GM21360 (cell line): ENCODE results near the gene IGF1R.

Experiments used
- ATAC-seq: cut with Tn5 transposase; IDR thresholded peaks from one replicate; pipeline ENCODE4 v1.9.1; 2021; ENCODE audit warnings: mild to moderate bottlenecking, moderate library complexity; ENCODE audit not compliant: unreplicated experiment

IGF1R gene

DNA sequence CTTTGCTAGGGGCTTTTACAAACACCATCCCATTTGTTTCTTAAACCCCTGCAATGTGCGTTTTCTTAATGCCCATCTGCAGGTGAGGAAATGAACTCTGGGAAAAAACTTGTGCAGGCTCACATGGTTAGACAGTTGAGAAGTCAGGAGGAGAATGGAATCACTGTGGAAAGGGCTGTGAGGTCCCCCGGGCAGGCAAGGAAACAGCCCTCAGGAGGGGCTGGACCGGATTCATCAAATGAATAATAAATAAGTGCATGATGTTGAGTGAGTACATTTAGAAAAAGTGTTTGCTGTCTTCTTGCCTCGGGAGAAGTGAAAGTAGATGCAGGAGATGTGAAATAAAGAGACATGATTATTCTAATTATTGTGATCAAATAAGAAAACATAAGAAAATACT lies 282.7 kb downstream of the IGF1R start:
- ATAC-seq = no peak

DNA sequence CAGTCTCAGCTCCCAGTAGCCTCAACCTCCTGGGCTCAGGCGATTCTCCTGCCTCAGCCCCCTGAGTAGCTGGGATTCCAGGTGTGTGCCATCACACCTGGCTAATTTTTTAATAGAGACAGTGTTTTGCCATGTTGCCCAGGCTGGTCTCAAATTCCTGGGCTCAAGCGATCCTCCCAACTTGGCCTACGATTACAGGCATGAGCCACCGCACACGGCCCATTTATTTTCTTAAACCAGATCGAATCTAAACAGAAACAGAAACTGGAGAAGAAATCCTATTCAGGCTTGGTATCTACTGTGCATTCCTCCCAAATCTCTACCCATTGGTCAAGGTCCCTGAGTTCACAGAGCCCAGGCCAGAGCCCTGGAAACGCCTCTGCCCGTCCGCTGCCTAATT lies 285.1 kb downstream of the IGF1R start:
- ATAC-seq = no peak

DNA sequence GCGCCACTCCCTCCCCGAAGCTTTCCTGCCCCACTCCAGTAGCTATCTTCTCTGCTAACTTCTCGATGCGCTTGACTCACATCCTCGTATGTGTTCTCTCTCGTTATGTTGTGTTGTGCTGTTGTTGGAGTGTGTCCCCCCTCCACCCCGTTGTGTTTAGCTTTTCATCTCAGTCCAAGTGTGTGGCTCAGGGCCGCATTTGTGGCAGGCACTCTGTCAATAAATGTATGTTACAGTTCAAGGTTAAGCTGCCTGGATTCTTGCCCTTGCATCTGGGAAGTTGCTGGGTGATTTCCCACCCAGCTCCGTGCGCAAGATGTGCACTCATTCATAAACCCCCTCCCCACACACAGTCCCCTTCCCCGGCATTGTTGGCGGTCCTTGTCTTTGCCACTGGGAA lies 287.4 kb downstream of the IGF1R start:
- no peak for ATAC-seq

DNA sequence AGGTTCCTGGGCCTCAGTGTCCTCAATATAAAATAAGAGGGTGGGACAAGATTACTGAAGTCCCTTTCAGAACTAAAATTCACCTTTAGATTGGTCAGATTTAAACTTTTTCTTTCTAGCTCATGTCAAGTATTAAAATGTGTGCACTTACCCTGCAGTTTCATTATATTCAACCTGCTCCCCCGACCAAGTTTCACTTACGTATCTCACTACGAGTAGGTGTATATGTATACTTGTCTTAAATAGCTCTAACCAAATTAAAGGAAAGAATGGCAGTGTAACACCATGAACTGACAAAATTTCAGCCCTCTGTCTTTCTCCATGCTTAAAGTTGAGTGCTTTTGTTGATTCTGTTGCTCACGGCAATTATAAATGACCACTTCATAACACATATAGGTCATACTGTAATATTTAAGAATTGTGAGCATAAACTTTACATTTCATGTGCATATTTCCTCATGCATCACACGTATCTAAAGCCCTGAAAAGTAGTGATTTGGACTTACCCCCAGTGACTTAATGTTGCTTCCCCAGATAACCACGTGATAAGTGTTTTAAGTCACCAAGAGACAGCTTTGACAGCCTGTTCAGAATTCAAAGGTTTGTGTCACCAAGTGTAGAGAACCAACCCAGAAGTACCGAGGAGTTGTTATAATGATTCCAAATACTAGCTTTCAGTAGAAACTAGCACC lies 289.2 kb downstream of the IGF1R start:
- peak; percentile 85 for ATAC-seq

DNA sequence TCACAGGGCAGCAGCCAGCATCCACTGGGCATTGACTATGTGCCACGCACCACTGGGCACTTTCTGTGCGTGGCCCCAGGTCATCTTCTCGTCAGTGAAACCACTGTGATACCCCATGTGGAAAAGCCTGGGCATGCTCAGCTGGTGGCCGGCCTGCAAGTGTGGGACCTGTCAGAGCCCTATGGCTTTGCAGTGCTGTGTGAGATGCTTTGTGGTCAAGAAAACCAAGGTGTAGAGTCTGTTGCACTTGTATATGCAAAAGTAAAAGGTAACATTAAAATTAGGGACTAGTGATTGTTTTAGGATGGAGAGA lies 289.7 kb downstream of the IGF1R start:
- peak; percentile 41 for ATAC-seq

DNA sequence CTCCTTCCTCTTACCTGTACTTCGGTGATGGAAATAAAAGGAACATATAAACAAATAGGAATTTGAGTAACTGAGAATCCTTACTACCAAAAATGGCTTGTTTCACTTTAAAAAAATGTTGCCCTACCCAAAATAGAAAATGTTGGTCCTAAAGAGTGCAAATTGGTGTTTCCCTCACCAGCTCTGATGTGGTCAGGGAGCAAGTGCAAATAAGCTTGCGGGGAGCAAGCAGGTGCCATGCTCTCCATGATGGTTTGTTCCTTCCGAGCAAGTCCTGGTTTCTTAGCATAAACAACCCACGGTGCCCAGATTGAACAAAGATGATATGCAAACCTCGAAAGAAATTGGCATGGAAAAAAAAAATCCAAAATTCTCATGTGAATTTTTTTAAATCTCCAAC lies 290.5 kb downstream of the IGF1R start:
- no peak for ATAC-seq

DNA sequence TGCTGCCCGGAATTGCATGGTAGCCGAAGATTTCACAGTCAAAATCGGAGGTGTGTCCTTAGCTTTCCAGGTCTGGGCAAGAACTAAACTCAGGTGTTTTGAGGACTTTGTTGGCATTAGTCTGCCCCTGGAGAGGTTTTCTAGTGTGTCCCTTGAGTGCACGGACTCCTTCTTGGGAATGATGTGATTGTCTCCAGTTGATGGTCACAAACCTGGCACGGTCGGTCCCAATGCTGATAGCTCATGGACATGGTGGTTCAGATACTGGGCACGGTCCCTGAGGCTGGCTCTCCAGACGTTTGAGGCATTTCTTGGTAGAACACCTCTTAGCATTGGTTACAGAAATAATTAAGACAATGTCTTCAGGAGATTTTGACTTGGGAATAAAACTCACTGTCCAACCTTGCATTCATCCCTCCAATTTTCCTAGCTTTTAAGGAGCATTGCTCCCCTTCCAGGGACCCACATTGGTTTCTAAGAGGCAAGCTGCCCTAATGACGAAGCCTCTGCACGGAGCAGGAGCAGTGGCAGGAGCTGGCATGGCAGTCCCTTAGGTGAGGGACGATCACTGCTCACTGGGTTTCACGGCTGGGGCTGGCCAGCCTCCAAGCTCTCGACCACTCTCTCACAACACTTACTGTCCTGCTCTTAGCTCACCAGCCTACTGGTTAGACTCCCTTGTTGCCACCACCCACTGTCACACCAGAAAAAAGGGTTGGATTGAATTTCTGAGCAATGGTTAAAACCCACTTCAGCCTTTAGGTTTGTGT lies 291.2 kb downstream of the IGF1R start:
- ATAC-seq = no peak

GRCh38 chr15:98941595-98942255 lies 293.4 kb downstream of the IGF1R start:
- no peak for ATAC-seq

GRCh38 chr15:98942431-98942830 lies 294.1 kb downstream of the IGF1R start:
- ATAC-seq = no peak

GRCh38 chr15:98943051-98943508 lies 294.7 kb downstream of the IGF1R start:
- ATAC-seq = no peak

GRCh38 chr15:98943601-98944151 lies 295.3 kb downstream of the IGF1R start:
- ATAC-seq = no peak

DNA sequence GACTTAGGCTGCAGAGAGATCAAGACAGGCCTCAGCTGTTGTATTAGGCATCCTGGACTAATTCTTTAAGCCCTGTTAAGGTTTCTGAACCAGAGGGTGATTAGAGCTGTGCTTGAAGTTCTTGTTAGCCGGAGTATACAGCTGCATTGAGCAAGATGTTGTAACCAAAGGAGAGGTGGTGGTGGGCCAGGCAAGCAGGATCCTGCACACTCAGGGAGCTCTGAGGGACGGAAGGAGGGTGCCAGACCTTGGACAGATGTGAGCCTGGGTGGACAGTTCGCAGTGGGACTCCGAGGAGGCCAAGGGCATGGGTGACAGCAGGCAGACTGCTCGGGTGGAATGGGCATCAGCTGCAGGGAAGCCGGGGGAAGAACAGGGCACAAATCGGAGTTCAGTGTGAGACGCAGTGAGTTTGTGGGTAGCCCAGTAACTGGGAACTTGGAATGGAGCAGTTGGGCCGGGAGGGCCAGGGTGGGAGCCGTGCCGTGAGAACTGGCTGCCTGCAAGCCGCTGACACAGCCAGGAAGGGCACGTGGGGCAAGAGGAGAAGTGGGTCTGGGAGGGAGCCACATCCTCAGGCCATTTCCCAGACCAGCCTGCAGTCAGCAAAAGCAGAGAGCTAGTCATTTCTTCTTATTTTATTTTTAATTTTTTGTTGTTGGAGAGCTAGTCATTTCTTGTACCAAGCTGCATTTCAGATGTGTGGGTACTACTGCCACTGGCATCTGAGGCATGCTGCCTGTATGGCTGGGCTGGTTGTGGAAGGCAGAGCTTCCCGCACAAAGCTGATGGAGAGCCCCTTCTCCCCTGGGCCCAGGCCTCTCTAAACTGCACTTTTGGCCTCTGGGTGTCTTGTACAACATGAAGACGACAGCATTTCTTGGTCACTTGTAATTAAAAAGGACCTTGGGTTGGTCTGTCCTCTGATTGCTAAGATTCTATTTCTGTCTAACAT lies 298.2 kb downstream of the IGF1R start:
- no peak for ATAC-seq

DNA sequence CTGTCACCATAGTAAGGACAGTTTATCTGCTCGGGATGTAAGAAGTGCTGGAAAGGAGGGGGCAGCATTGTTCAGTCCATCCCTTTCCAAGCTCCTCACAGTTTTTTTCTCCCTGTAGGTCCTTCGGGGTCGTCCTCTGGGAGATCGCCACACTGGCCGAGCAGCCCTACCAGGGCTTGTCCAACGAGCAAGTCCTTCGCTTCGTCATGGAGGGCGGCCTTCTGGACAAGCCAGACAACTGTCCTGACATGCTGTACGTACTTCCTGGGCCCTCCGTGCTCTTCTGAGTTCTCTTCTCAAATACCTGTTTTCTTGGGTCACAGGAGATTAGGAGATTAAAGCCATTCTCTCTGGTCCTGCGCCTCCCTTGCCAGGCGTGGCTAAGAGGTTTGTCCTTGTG lies 300.1 kb downstream of the IGF1R start:
- ATAC-seq = no peak

- ATAC-seq = no peak
Observed at GRCh38 chr15:98948941-98949340, 300.6 kb downstream of the IGF1R start.

DNA sequence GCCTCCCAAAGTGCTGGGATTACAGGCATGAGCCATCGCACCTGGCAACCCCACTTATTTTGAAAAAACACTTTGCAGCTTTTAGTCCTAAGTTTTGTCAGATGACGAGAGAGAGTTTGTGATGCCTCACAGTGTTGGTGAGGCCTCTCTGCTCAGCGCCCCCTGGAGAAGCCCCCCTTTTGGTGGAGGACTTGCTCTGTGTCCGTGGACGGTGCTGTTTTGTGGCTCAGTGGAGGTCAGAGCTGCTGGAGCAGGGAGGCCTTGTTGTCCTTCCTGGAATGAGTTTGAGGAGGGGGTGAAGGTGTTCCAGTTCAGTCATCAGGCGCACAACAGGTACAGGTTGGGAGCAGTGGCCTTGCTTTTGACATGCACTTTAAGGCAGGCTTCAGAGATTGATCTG lies 301.3 kb downstream of the IGF1R start:
- ATAC-seq = no peak

DNA sequence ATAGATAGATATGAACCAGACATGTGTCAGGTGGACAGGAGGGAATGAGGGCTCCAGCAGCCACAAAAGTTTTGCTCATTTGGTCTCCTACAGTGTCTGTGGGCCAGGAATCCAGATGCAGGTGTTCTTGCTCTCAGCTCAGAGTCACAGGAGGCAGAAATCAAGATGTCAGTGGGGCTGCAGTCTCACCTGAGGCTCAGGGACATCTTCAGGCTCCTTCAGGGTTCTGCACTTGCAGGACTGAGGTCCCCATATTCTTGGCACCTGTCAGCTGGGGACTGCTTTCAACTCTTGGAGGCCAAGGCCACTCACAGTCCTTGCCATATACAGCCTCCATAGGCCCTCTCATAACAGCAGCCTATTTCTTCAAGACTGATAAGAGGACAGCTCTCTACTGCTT lies 301.9 kb downstream of the IGF1R start:
- no peak for ATAC-seq

- no peak for ATAC-seq
Observed at GRCh38 chr15:98951004-98951403, 302.7 kb downstream of the IGF1R start.

- ATAC-seq = no peak
Observed at GRCh38 chr15:98951493-98952320, 303.4 kb downstream of the IGF1R start.

DNA sequence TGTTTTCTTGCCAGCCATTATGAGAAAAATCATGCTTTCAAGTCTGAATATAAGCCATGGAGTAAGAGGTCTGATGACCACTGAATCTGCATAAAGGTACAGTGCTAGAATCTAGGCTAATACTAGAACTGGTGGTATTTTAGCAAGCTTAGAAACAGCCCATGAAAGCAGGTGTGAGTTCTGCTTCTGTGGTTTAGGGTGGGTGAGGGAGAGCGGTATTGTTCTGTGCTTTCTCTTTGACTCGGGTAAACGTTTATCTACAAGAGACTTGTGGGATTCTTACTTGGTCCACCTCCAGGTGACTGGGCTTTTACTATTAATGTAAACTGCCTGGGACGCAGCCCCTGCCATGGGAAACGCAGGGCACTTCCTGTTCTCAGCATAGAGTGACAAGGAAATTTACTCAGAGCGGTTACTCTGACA lies 304.1 kb downstream of the IGF1R start:
- ATAC-seq = peak; percentile 94
